Upper lobe of left lung (tissue), 6 donors: ENCODE measurements around the gene METTL15. TPM values are rescaled to one million over a fixed set of nuclear protein-coding genes. Genes with fewer than 3 reads are reported as not detected.

Source experiments
- ATAC-seq, 2 donors: fragments of 200-7000 bp; cut with Tn5 transposase; one replicate each; pipeline ENCODE4 v1.9.1; 2022; ENCODE audit warnings: mild to moderate bottlenecking in 2 of 2, moderate library complexity in 2 of 2; ENCODE audit not compliant: low FRiP score in 2 of 2
- DNase-seq, 2 donors: peaks; one replicate each; pipeline ENCODE4 v3.0.0-alpha.2; 2019 to 2020
- H3K27ac ChIP-seq, 4 donors: fragments of 200-600 bp; sonication (generic); one replicate each; pipeline ENCODE4 v1.5.1; 2016 to 2019
- H3K27me3 ChIP-seq, 4 donors: fragments of 200-600 bp; sonication (generic); one replicate each; pipeline ENCODE4 v1.5.1; 2017 to 2019
- H3K36me3 ChIP-seq, 4 donors: fragments of 200-600 bp; sonication (generic); one replicate each; pipeline ENCODE4 v1.5.1; 2016 to 2019
- H3K4me1 ChIP-seq, 4 donors: fragments of 200-600 bp; sonication (generic); one replicate each; pipeline ENCODE4 v1.5.1; 2018 to 2019
- H3K4me3 ChIP-seq, 4 donors: fragments of 200-600 bp; sonication (generic); one replicate each; pipeline ENCODE4 v1.5.1; 2017 to 2019; ENCODE audit warnings: mild to moderate bottlenecking in 2 of 4, moderate library complexity in 1 of 4
- H3K9me3 ChIP-seq, 4 donors: fragments of 200-600 bp; sonication (generic); one replicate each; pipeline ENCODE4 v1.5.1; 2018 to 2019
- CTCF ChIP-seq, 6 experiments: fragments of 450-650 bp in 4 of 6; fragments of 200-600 bp in 2 of 6; sonication (generic) in 2 of 6; IDR thresholded peaks; one replicate each; pipeline ENCODE4 v1.5.1; 2016 to 2019; ENCODE audit warnings: antibody characterized with exemption in 6 of 6
- EP300 ChIP-seq, 4 donors: sonication (generic); formaldehyde crosslinking; IDR thresholded peaks; one replicate each; pipeline ENCODE4 v1.5.1; 2017; ENCODE audit warnings: antibody characterized with exemption in 4 of 4, control low read depth in 2 of 4
- POLR2A ChIP-seq, 4 donors: fragments of 450-650 bp; IDR thresholded peaks; one replicate each; pipeline ENCODE4 v1.5.1; 2016 to 2017; ENCODE audit warnings: antibody characterized with exemption in 4 of 4, mild to moderate bottlenecking in 2 of 4
- POLR2AphosphoS5 ChIP-seq, 2 donors: sonication (generic); formaldehyde crosslinking; IDR thresholded peaks; one replicate each; pipeline ENCODE4 v1.5.1; 2017; ENCODE audit warnings: antibody characterized with exemption in 2 of 2
- WGBS, 2 donors: methylation state at CpG; one replicate each; pipeline ENCODE4 v1.1.5; 2017 to 2018; 5-methylcytosine and 5-hydroxymethylcytosine counted together
- total RNA-seq, 6 donors: library from RNA; depleted of rRNA in 4 of 6; stranded (reverse); fragments of >200 nt in 4 of 6; gene quantifications; one replicate each; pipeline versions ENCODE4 v1.1.0 to v1.2.1, GENCODE V29; 2016 to 2021
- donor health status: DM: no; HTN: no; CAD: no; lungs with moderate emphysema.
- donor health status: DM: no; HTN: yes; CAD: no; lungs with severe emphysema.

METTL15 gene
- total RNA-seq, 6 donors from 2014 or later: 3.0 to 24.1 (median 11.2) TPM

DNA sequence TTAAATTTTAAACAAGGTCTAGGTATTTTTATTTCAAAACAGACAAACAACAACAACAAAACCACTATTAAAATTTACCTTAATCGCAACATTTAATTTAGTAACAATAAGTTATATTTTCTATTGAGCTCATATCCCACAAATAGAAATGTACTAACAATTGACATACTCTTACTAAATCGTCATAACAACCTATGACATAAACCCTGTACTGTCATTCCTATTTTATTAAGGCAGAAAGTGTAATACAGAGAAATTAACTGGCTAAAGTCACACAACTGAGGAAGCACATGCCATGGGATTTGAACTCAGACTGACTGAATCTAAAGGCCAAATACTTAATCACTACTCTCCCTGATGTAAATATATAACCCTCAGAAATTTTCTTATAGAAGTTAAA lies 3.2 kb upstream of the METTL15 start:
- WGBS, 2 donors: 90 to 93% methylated on average over 2 of the region's 2 CpGs
- no peak for DNase-seq
- Histone ChIP-seq H3K27ac (no peak overlapping the region), H3K9me3 (no peaks in the 10 kb centered on the region), H3K4me1 (peaks cover 19 to 24% (median 22%) of the 10 kb centered on the region in 4 donors), H3K27me3 (no peaks in the 10 kb centered on the region), H3K36me3 (no peaks in the 10 kb centered on the region), H3K4me3 (no peak overlapping the region)
- ATAC-seq: no peak
- TF ChIP-seq EP300 (IDR thresholded peaks at IDR 0.05) (no peak), POLR2A (IDR thresholded peaks at IDR 0.05) (no peak), CTCF (IDR thresholded peaks at IDR 0.05) (no peak), POLR2AphosphoS5 (IDR thresholded peaks at IDR 0.05) (no peak)

DNA sequence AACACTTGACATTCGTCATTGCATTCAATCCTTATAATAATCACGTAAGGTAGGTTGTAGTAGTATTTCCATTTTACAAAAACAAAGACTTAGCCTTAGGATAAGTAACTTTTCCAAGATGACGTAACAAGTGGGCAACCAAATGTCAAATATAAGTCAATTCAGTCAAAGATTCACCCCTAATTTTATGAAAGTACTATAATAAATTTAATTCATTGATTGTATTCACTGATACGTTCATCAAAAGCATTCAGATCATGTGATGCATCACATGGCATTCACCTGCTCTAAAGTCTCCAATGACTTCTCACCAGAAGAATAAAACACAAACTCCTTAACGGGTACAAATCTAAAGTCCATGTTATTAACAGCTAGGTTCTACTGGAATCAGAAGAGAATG lies 2.3 kb upstream of the METTL15 start:
- ATAC-seq (no peak), DNase-seq (no peak)
- H3K36me3 ChIP-seq: no peaks in the 10 kb centered on the region
- H3K4me3 ChIP-seq: no peak overlapping the region
- no peak for TF ChIP-seq POLR2A (IDR thresholded peaks at IDR 0.05)
- no peaks in the 10 kb centered on the region for H3K9me3 ChIP-seq
- H3K27ac ChIP-seq: no peak overlapping the region
- H3K4me1 ChIP-seq: peaks cover 21 to 29% (median 25%) of the 10 kb centered on the region in 4 donors
- 82 to 85% methylated on average over 5 of the region's 5 CpGs for WGBS, 2 donors
- H3K27me3 ChIP-seq: no peaks in the 10 kb centered on the region

GRCh38 chr11:28106353-28107043 lies 1.7 kb upstream of the METTL15 start:
- H3K9me3 ChIP-seq: no peaks in the 10 kb centered on the region
- WGBS, 2 donors: 85 to 88% methylated on average over 14 of the region's 14 CpGs
- peak overlapping the region in 1 of 4 donors; percentile 78 for H3K27ac ChIP-seq
- H3K4me1 ChIP-seq: peaks cover 25 to 35% (median 31%) of the 10 kb centered on the region in 4 donors
- ATAC-seq (no peak), DNase-seq (no peak)
- H3K36me3 ChIP-seq: no peaks in the 10 kb centered on the region
- H3K4me3 ChIP-seq: peak overlapping the region in 1 of 4 donors; percentile 69
- no peak for TF ChIP-seq EP300 (IDR thresholded peaks at IDR 0.05)
- no peak for TF ChIP-seq POLR2A (IDR thresholded peaks at IDR 0.05)
- TF ChIP-seq POLR2AphosphoS5 (IDR thresholded peaks at IDR 0.05): no peak
- no peak for TF ChIP-seq CTCF (IDR thresholded peaks at IDR 0.05)
- no peaks in the 10 kb centered on the region for H3K27me3 ChIP-seq

DNA sequence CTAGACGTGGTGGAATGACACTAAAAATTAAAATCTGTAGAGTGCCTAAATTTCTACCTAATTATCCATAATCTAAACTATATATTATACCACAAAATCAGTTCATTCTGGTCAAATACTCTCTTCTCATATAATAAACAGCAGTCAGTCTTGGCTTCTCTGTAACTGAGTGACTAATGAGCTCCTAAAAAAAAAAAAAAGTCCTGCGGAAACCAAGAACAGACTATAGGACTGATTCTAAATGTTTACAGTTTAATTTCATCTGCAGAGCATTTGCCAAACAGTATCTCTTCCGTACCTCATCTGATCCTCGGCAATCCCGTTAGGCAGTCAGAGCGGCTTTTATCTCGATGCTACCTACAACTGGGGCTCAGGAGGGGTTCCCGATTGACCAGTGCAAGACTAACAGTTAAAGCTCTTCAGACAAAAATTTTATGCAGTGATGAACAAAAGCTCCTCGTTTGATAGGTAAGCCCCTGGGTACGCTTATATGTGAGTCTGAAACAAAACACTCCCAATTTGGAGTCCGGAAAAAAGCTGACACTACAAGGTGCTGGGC lies 918 bp upstream of the METTL15 start:
- WGBS, 2 donors: 1 to 2% methylated on average over 11 of the region's 11 CpGs
- no peak for TF ChIP-seq POLR2A (IDR thresholded peaks at IDR 0.05)
- TF ChIP-seq POLR2AphosphoS5 (IDR thresholded peaks at IDR 0.05): no peak
- peaks cover 25 to 38% (median 36%) of the 10 kb centered on the region in 4 donors for H3K4me1 ChIP-seq
- no peaks in the 10 kb centered on the region for H3K27me3 ChIP-seq
- H3K9me3 ChIP-seq: no peaks in the 10 kb centered on the region
- ATAC-seq: no peak
- peak overlapping the region; percentile 1 to 69 (median 60) for H3K4me3 ChIP-seq
- DNase-seq: no peak
- H3K36me3 ChIP-seq: no peaks in the 10 kb centered on the region
- peak overlapping the region; percentile 78 to 90 (median 86) for H3K27ac ChIP-seq

DNA sequence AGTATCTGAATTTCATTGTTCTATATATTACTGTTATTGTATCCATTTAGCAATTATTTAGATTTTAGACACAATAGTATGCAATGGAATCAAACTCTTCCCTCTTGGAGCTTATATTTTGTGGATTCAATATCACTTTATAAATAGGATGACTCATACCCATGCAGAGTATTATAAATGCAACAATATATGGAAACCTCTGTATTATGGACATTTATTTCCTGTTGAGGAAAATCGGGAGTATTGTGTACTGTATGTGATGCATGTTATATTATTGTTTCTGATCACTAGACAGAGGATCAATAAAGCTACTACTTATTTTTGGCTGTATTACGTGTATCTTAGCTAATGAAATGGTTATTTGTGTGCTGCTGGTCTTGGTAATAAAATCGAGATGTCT lies 770 bp downstream of the METTL15 start:
- no peak for ATAC-seq

More for the DNA sequence above, 770 bp downstream of the METTL15 start:
- Histone ChIP-seq H3K27ac (peak overlapping the region; percentile 78 to 90 (median 86)), H3K36me3 (peaks cover 0 to 4% (median 0%) of the 10 kb centered on the region in 4 donors), H3K27me3 (no peaks in the 10 kb centered on the region), H3K4me3 (peak overlapping the region in 3 of 4 donors; percentile 56 to 69 (median 64)), H3K9me3 (no peaks in the 10 kb centered on the region), H3K4me1 (peaks cover 25 to 39% (median 36%) of the 10 kb centered on the region in 4 donors)
- no peak for DNase-seq
- TF ChIP-seq EP300 (IDR thresholded peaks at IDR 0.05): no peak
- TF ChIP-seq POLR2A (IDR thresholded peaks at IDR 0.05): no peak
- TF ChIP-seq CTCF (IDR thresholded peaks at IDR 0.05): no peak
- no peak for TF ChIP-seq POLR2AphosphoS5 (IDR thresholded peaks at IDR 0.05)
- 63 to 67% methylated on average over 3 of the region's 3 CpGs for WGBS, 2 donors
